ENCODE data around the gene MALRD1. TPM values are rescaled to one million over a fixed set of nuclear protein-coding genes. Genes with fewer than 3 reads are reported as not detected.

Gene MALRD1
- total and polyA plus RNA-seq, 2 of the 8 experiments (the other 6 are each of a cell fraction or from before 2014, with no cell fraction given), result 0.32 to 0.35 TPM

- POLR2A ChIA-PET (ENCODE audit: partially characterized antibody), result no interaction called here
- no peak overlapping the region for H3K18ac ChIP-seq (ENCODE audit: extremely low read depth, low read length)
These were observed 522.4 kb downstream of the MALRD1 start for GRCh38 chr10:19570991-19571390.

More at GRCh38 chr10:19570991-19571390, 522.4 kb downstream of the MALRD1 start:
- Histone ChIP-seq H4K20me1 (replicated peaks in 1 of 2; ENCODE audit: control insufficient read depth in 1 of 2, insufficient read depth in 2 of 2, low read length in 2 of 2) (no peaks in the 10 kb centered on the region), H3K4ac (replicated peaks; ENCODE audit: insufficient read length, low read depth, low read length) (no peak overlapping the region), H2AFZ (ENCODE audit: low read length) (no peak overlapping the region), H3K4me2 (ENCODE audit: insufficient read depth in 1 of 2, low read depth in 2 of 2, low read length in 2 of 2) (no peak overlapping the region), H2BK12ac (ENCODE audit: low read depth, low read length) (no peak overlapping the region), H3K27me3 (replicated peaks in 1 of 4; ENCODE audit: control insufficient read depth in 3 of 4, extremely low read depth in 1 of 4, insufficient read depth in 3 of 4, low read length in 3 of 4) (no peaks in the 10 kb centered on the region), H4K91ac (replicated peaks; ENCODE audit: insufficient read length, low read length) (no peak overlapping the region), H2BK120ac (replicated peaks; ENCODE audit: low read depth, low read length) (no peak overlapping the region), H3K36me3 (ENCODE audit: control insufficient read depth in 2 of 4, insufficient read depth in 4 of 4, low read length in 3 of 4) (no peaks in the 10 kb centered on the region), H3K23ac (ENCODE audit: insufficient read length) (no peak overlapping the region), H2AK5ac (ENCODE audit: low read depth, low read length) (no peak overlapping the region), H4K8ac (ENCODE audit: extremely low read depth, insufficient read depth, low read length) (no peak overlapping the region), H3K27ac (ENCODE audit: low read depth, low read length) (no peak overlapping the region), H4K5ac (ENCODE audit: insufficient read length, low read depth, low read length) (no peak overlapping the region), H3K79me2 (ENCODE audit: control insufficient read depth in 1 of 2, insufficient read depth in 2 of 2, low read length in 2 of 2) (no peaks in the 10 kb centered on the region), H3K4me3 (ENCODE audit: extremely low read depth in 1 of 4, insufficient read depth in 2 of 4, low read depth in 3 of 4, low read length in 4 of 4) (no peak overlapping the region), H3K4me1 (replicated peaks in 1 of 4; ENCODE audit: control insufficient read depth in 3 of 4, insufficient read depth in 4 of 4, low read length in 3 of 4) (no peaks in the 10 kb centered on the region), H3K79me1 (ENCODE audit: low read depth, low read length) (no peaks in the 10 kb centered on the region), H2BK5ac (ENCODE audit: low read depth, low read length) (no peak overlapping the region), H3K9ac (replicated peaks in 1 of 4; ENCODE audit: extremely low read depth in 1 of 4, low read depth in 3 of 4, low read length in 3 of 4) (no peak overlapping the region), H2BK20ac (ENCODE audit: low read length) (no peak overlapping the region), H3K14ac (ENCODE audit: insufficient read length) (no peak overlapping the region), H3K56ac (replicated peaks; ENCODE audit: insufficient read length, low read depth, low read length) (no peak overlapping the region), H3K23me2 (ENCODE audit: low read depth, low read length) (no peaks in the 10 kb centered on the region; the same call in 1 of the 2 replicates), H3K9me3 (ENCODE audit: insufficient read depth in 2 of 2, low read depth in 1 of 2, low read length in 1 of 2) (no peaks in the 10 kb centered on the region), H2BK15ac (ENCODE audit: low read length) (no peak overlapping the region)
- TF ChIP-seq NRF1 (IDR thresholded peaks at IDR 0.05; ENCODE audit: low read depth, low read length) (no peak), TEAD4 (IDR thresholded peaks at IDR 0.05; ENCODE audit: low read depth, low read length) (no peak)
- FAIRE-seq, result no peak
- no peak for DNase-seq (ENCODE audit: low read depth in 1 of 2, low spot score in 2 of 2)
- WGBS, 2 experiments (ENCODE audit: extremely low coverage in 1 of 2, insufficient coverage in 1 of 2, insufficient read length in 1 of 2, insufficient replicate concordance in 2 of 2, low coverage in 1 of 2, low lambda C conversion rate in 2 of 2, missing lambda C conversion rate in 1 of 2), result 94% methylated on average over 1 of the region's 1 CpG; no CpG with 5 or more reads in 1 of the 2 experiments
- CTCF ChIA-PET (ENCODE audit: partially characterized antibody), result no interaction called here
